NOMO-1 treated with dmso at 0.1 percent for 144 hours (cell line): ENCODE results near the gene MYLK3.
"Not testable (repeated sequence)": the region's sequence is repeated elsewhere in the genome, so short reads cannot be mapped to it uniquely, and the experiment has no call there.

Experiments used
- DNase-seq: peaks from one replicate; lab custom pipeline; 2025; ENCODE audit not compliant: unreplicated experiment; lab: John Stamatoyannopoulos, UW

MYLK3 gene

DNA sequence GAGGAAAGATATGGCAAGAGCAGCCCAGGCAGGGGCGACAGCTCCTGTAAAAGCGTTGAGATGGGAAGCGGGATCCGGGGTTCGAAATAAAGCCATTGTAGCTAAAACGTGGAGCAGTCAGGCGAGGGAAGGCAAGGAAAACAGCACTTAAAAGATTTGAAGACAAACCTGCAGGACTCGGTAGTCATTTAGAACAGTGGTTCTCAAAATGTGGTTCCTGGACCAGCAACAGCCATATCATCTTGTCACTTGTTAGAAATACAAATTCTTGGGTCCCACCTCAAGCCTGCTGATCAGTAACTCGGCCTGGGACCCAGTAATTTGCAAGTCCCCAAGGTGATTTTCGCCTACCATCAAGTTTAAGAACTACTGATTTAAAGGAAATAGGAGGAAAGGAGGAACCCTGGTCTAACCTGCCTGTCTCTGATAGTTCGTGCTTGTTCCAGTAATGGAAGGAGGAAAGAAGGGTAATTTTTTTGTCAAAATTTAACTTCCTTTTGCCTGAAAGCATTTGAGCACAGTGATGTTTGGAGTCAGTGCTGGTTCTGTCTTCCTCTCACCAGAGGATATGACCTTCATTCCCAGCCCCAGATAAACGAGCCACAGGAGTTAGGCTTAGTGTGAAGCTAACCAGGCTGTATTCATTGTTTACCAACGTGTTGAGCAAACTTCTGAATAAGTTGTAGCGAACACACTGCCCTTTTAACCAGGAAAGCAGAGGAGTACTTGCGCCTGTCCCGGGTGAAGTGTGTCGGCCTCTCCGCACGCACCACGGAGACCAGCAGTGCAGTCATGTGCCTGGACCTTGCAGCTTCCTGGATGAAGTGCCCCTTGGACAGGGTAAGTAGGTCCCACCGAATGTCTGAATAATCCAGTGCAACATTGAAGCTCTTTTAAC is 57.6 kb downstream of the MYLK3 start:
- no peak for DNase-seq

DNA sequence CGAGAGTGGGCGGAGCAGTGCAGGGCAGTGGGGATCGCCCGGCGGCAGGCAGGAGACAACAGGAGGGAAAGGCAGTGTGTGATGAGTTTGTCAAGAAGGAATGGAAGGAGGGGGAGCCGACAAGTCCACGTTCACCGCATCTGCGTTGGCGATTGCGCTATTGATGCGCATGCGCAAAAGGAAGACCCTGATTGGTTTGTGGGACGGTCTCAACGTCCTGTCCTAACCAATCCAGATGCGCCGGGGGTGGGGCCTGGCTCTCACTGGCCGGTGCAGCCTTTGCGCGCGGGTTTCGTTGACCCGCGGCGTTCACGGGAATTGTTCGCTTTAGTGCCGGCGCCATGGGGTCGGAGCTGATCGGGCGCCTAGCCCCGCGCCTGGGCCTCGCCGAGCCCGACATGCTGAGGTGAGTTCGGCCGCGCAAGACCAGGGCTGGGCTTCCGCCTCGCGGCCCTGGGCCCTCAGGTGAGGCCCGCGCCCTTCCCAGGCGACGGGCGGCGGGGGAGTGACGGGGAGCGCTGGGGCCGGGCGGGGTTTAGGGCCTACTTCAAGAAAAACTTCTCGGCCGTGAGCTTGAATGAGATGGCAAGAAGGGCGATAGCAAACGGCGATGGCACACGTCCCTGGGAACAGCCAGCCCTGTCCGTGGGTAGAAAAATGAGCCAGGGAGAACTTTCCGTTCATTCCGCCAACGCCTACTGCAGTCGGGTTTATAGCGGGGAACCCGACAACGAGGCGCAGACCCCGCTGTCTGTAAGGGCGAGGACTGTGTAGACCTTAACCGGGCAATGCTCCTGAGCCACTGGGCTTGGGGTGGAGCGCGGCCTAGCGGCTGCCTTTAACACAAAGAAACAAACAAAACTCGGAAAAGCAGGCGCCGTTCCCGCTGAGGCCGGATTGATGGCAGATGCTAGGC is 58.5 kb downstream of the MYLK3 start, which contains the start of gene ORC6:
Gene ORC6 (plus strand): TSS at position 295 of the 916 bp plus-strand sequence. CDS start 47 bp downstream, at position 342.
- peak; percentile 94 for DNase-seq

DNA sequence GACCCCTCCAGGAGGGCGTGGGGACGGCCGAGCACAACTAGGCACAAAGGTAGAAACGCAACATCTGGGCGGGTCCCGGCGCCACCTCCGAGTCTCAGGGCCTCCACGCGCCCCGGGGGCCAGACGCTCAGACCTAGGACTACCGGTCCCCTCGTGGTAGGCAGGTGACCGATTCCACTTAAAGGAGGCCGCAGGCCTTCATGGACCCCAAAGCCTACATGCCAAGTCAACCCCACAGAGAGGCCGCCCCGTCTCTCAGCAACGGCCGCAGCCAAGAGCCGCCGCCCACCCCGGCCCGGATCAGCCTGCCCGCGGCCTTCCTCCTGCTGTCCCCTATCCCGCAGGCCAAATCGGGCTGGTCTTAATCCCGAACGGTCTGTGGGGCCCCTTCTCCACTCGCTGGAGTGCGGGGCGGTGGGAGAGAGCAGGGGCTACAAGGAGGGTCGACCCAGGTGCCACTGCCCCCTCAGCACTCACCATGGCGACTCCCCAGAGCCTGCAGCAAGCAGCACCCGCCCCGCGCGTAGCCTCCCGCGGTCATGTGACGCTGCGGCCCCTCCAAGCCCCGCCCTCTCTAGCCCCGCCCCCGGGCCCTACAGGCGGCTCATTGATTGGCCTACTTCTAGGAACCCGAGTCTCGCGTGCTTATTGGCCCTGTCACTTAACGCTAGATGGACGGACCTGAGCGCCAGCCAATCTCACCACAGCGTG is 59.3 kb downstream of the MYLK3 start, which contains the start of gene VPS35:
Gene VPS35 (minus strand): TSS at position 525 of the 711 bp plus-strand sequence. CDS start 45 bp downstream, at position 480.
- peak; percentile 96 for DNase-seq

- peak; percentile 75 for DNase-seq
Observed at GRCh38 chr16:46688101-46688653, 60.0 kb downstream of the MYLK3 start.

GRCh38 chr16:46687486-46687885 is 60.7 kb downstream of the MYLK3 start:
- no peak for DNase-seq

- no peak for DNase-seq
Observed at GRCh38 chr16:46686815-46687473, 61.2 kb downstream of the MYLK3 start.

DNA sequence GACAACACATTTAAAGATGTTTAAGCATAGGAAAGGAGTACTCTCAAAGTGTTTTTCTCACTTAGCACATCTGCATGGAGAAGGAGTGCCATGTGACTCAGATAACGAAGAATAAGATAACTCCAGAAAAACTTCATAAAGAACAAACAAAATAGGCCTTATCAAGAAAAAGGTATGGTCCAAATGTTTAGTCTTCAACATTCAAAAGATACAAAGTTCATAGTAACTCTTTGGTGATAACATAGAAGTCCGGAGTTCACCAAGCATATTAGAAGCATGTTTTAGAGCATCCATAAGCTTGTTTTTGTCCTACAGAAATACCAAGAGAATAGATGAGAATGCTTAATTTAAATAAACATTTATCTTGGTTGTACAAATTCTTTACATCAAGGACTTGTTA is 66.3 kb downstream of the MYLK3 start:
- not testable (repeated sequence) for DNase-seq

- DNase-seq, result not testable (repeated sequence)
Observed at GRCh38 chr16:46677943-46678342, 70.2 kb downstream of the MYLK3 start.

DNA sequence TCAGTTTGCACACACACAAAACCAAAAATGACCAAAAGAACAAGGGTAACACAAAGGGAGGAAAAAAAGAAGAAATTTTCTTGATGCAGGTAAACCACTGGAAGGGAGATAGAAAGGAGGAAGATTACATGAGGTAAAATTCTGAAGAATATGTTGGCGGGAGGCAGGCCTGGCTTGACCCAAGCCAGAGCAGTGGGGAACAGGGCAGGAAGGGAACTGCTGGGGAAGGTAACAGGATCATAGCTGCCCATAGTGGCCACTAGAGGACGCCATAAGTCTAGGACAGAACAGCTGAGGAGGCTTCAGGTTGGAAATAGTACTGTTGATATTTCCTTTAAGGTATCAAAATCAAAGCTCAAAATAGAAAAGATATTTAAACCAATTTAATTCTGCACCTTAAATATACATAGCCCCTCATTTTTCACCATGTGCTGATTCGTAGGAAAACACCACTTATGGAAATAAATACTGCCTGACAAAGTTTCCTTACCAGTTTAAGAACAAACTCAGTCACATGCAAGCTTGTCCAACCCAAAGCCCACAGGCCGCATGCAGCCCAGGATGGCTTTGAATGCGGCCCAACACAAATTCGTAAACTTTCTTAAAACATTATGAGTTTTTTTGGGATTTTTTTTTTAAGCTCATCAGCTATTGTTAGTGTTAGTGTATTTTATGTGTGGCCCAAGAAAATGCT is 74.7 kb downstream of the MYLK3 start:
- peak; percentile 37 for DNase-seq

- DNase-seq, result no peak
Observed at GRCh38 chr16:46662123-46662522, 86.0 kb downstream of the MYLK3 start.

GRCh38 chr16:46658925-46659324 is 89.2 kb downstream of the MYLK3 start:
- DNase-seq, result peak; percentile 97
